ENCODE measurements around the gene TNFRSF17.
"Not testable (repeated sequence)": the region's sequence is repeated elsewhere in the genome, so short reads cannot be mapped to it uniquely, and the experiment has no call there.

Gene TNFRSF17

DNA sequence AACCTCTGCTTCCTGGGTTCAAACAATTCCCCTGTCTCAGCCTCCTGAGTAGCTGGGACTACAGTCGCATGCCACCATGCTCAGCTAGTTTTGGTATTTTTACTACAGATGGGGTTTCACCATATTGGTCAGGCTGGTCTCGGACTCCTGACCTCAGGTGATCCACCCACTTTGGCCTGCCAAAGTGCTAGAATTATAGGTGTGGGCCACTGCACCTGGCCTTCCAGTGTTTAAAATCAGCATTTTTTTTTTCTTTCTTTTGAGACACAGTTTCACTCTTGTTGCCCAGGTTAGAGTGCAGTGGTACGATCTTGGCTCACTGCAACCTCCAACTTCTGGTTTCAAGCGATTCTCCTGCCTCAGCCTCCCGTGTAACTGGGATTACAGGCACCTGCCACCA lies 5.3 kb downstream of the TNFRSF17 start:
- POLR2A ChIA-PET = not testable (repeated sequence)

DNA sequence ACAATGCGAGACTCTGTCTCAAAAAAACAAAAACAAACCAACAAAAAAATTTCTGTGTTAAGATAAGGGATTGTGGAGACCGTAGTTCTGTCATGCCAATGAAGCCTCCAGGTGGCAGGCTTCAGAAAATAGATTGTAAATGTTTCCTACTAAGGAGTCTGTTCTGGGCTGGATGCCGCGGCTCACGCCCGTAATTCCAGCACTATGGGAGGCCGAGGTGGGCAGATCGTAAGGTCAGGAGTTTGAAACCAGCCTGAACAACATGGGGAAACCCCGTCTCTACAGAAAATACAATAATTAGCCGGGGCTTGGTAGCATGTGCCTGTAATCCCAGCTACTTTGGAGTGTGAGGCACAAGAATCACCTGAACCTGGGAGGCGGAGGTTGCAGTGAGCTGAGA lies 7.1 kb downstream of the TNFRSF17 start:
- H3K9me3 ChIP-seq (ENCODE audit: control extremely low read depth in 1 of 5, control insufficient read depth in 4 of 5, insufficient read depth in 2 of 5, low read depth in 1 of 5, low read length in 4 of 5) = no peaks in the 10 kb centered on the region
- H3K27ac ChIP-seq (ENCODE audit: insufficient read depth in 1 of 2, low read depth in 1 of 2, low read length in 2 of 2, poor library complexity in 1 of 2, severe bottlenecking in 2 of 2) = no peak overlapping the region
- H3K4me3 ChIP-seq (ENCODE audit: control insufficient read depth in 1 of 7, extremely low read depth in 1 of 7, insufficient read depth in 4 of 7, low read depth in 2 of 7, low read length in 6 of 7) = no peak overlapping the region
- peak; percentile 33 to 59 (median 47) for DNase-seq
- peaks cover 0 to 12% (median 10%) of the 10 kb centered on the region in 4 experiments for H3K4me1 ChIP-seq (ENCODE audit: control extremely low read depth in 1 of 4, control insufficient read depth in 4 of 4, insufficient read depth in 4 of 4, low read length in 3 of 4)
- H3K27me3 ChIP-seq (replicated peaks in 2 of 5; ENCODE audit: control insufficient read depth in 4 of 5, insufficient read depth in 5 of 5, low read length in 4 of 5) = no peaks in the 10 kb centered on the region
- POLR2A ChIA-PET = no interaction called here
- CTCF ChIA-PET = interaction anchor here (0.7 to 2.5 kb wide), 4 partner anchors 90 to 1461 kb away, joined by 3 to 12 read pairs (median 5); no protein-coding TSS in a partner anchor
- WGBS (ENCODE audit: insufficient coverage) = 92% methylated on average over 9 of the region's 11 CpGs
- peaks cover 0 to 7% (median 6%) of the 10 kb centered on the region in 4 experiments for H3K36me3 ChIP-seq (ENCODE audit: control insufficient read depth in 4 of 4, insufficient read depth in 4 of 4, low read length in 3 of 4)

More for the DNA sequence above, 5.3 kb downstream of the TNFRSF17 start:
- not testable (repeated sequence) for H3K4me3 ChIP-seq (ENCODE audit: control insufficient read depth in 1 of 7, extremely low read depth in 1 of 7, insufficient read depth in 4 of 7, low read depth in 2 of 7, low read length in 6 of 7); H3K27ac ChIP-seq (ENCODE audit: insufficient read depth in 1 of 2, low read depth in 1 of 2, low read length in 2 of 2, poor library complexity in 1 of 2, severe bottlenecking in 2 of 2); H3K27me3 ChIP-seq (replicated peaks in 2 of 5; ENCODE audit: control insufficient read depth in 4 of 5, insufficient read depth in 5 of 5, low read length in 4 of 5); H3K36me3 ChIP-seq (ENCODE audit: control insufficient read depth in 4 of 4, insufficient read depth in 4 of 4, low read length in 3 of 4); DNase-seq; H3K9me3 ChIP-seq (ENCODE audit: control extremely low read depth in 1 of 5, control insufficient read depth in 4 of 5, insufficient read depth in 2 of 5, low read depth in 1 of 5, low read length in 4 of 5); H3K4me1 ChIP-seq (ENCODE audit: control extremely low read depth in 1 of 4, control insufficient read depth in 4 of 4, insufficient read depth in 4 of 4, low read length in 3 of 4)
- WGBS (ENCODE audit: insufficient coverage) = 100% methylated on average over 4 of the region's 5 CpGs
- CTCF ChIA-PET = interaction anchor here (1.1 to 3.2 kb wide), 4 partner anchors 9 to 97 kb away, joined by 3 to 18 read pairs (median 4); no protein-coding TSS in a partner anchor

DNA sequence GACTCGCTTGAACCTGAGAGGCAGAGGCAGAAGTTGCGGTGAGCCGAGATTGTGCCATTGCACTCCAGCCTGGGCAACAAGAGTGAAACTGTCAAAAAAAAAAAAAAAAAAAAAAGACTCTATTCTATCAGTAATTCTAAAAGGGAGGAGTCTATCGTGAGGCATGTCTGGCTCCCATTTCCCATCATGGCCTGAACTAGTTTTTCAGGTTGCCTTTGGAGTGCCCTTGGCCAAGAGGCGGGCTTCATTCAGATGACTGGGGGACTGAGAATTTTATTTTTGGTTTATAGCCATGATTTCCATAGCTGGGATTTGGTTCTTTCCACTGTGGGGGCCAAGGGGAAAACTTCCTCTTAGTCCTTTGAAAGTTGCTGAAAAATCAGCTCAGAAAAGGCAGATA lies 8.1 kb downstream of the TNFRSF17 start:
- Histone ChIP-seq H3K9me3 (ENCODE audit: control extremely low read depth in 1 of 5, control insufficient read depth in 4 of 5, insufficient read depth in 2 of 5, low read depth in 1 of 5, low read length in 4 of 5) (no peaks in the 10 kb centered on the region), H3K36me3 (ENCODE audit: control insufficient read depth in 4 of 4, insufficient read depth in 4 of 4, low read length in 3 of 4) (peaks cover 0 to 7% (median 6%) of the 10 kb centered on the region in 4 experiments), H3K4me1 (ENCODE audit: control extremely low read depth in 1 of 4, control insufficient read depth in 4 of 4, insufficient read depth in 4 of 4, low read length in 3 of 4) (peaks cover 0 to 20% (median 17%) of the 10 kb centered on the region in 4 experiments), H3K4me3 (ENCODE audit: control insufficient read depth in 1 of 7, extremely low read depth in 1 of 7, insufficient read depth in 4 of 7, low read depth in 2 of 7, low read length in 6 of 7) (no peak overlapping the region), H3K27me3 (replicated peaks in 2 of 5; ENCODE audit: control insufficient read depth in 4 of 5, insufficient read depth in 5 of 5, low read length in 4 of 5) (no peaks in the 10 kb centered on the region), H3K27ac (ENCODE audit: insufficient read depth in 1 of 2, low read depth in 1 of 2, low read length in 2 of 2, poor library complexity in 1 of 2, severe bottlenecking in 2 of 2) (no peak overlapping the region)
- DNase-seq = no peak
- WGBS (ENCODE audit: insufficient coverage) = 89% methylated on average over 3 of the region's 5 CpGs
- ChIA-PET POLR2A (no interaction called here), CTCF (interaction anchor here (0.8 to 2.5 kb wide), 5 partner anchors 8 to 95 kb away, joined by 4 to 12 read pairs (median 5); partner anchors contain the start of gene TNFRSF17)

DNA sequence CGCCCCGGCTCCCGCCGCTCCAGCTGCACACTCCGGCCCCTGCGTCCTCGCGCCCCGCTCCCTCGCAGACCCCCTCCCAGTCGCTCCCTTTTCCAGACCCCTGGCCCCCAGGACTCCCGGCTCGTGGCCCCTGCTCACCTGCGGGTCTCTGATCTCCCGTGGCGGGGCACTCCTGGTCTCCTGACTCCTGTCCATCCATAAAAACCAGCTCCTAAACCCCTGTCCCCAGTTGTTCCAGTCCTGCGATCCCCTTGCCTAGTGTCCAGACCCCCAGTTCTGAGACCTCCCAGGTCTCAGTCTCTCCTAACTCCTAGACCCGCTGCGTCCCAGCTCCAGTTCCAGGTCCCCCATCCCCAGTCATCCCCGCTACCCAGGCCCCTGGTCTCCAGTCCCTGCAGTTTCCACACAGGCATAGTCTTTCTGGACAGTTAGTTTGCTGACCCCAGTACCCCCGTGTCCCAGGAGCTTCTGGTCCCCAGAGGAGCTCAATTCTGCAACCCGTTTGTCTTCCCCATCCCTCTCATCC lies 11.9 kb downstream of the TNFRSF17 start:
- H3K4me1 ChIP-seq (ENCODE audit: control extremely low read depth in 1 of 4, control insufficient read depth in 4 of 4, insufficient read depth in 4 of 4, low read length in 3 of 4) = peaks cover 0 to 22% (median 20%) of the 10 kb centered on the region in 4 experiments
- peak overlapping the region in 1 of 2 experiments; percentile 84 for H3K27ac ChIP-seq (ENCODE audit: insufficient read depth in 1 of 2, low read depth in 1 of 2, low read length in 2 of 2, poor library complexity in 1 of 2, severe bottlenecking in 2 of 2)
- DNase-seq = no peak
- peak overlapping the region; percentile 80 to 98 (median 90) for H3K4me3 ChIP-seq (ENCODE audit: control insufficient read depth in 1 of 7, extremely low read depth in 1 of 7, insufficient read depth in 4 of 7, low read depth in 2 of 7, low read length in 6 of 7)
- peaks cover 0 to 7% (median 6%) of the 10 kb centered on the region in 4 experiments for H3K36me3 ChIP-seq (ENCODE audit: control insufficient read depth in 4 of 4, insufficient read depth in 4 of 4, low read length in 3 of 4)
- 0% methylated on average over 22 of the region's 22 CpGs for WGBS (ENCODE audit: insufficient coverage)
- no peaks in the 10 kb centered on the region for H3K27me3 ChIP-seq (replicated peaks in 2 of 5; ENCODE audit: control insufficient read depth in 4 of 5, insufficient read depth in 5 of 5, low read length in 4 of 5)
- H3K9me3 ChIP-seq (ENCODE audit: control extremely low read depth in 1 of 5, control insufficient read depth in 4 of 5, insufficient read depth in 2 of 5, low read depth in 1 of 5, low read length in 4 of 5) = no peaks in the 10 kb centered on the region
- ChIA-PET POLR2A (interaction anchor here (0.6 to 1.6 kb wide), 2 partner anchors 18 to 135 kb away, joined by 3 to 4 read pairs; no protein-coding TSS in a partner anchor), CTCF (interaction anchor here (0.8 to 1.7 kb wide), 5 partner anchors 15 to 79 kb away, joined by 3 to 6 read pairs (median 5); no protein-coding TSS in a partner anchor)

DNA sequence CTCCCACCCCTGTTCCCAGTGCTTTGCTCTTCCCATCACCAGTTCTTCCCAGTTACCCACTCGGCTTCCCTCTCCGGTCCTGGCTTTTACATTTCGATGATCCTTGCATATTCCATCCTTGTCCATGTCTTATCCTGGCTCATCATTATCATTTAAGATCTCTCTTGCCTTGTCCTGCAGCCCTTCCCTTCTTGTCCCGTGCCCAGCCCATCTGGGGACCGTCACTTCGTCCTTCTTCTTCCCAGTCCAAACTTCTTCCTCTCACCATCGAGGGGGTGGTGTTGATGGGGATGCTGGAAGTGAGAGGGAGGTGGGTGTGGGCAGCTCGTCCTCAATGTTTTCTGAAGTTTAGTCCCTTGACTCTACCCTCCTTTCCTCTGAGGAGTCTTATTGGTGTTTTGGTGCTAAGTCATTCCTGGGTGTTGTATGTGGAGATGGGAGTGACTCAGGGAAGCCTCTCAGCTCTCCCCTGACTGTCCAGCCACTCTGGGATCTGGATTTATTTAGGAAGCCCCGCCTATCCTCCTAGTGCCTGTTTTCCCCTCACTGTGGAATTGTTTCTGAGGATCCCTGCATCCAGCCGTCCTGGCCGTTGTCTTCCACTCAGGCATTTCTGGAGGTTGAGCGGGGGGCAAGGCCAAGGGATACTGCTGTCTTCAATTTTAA lies 12.5 kb downstream of the TNFRSF17 start:
- ChIA-PET POLR2A (interaction anchor here (1.6 kb wide), 1 partner anchor 17 kb away, joined by 4 read pairs; no protein-coding TSS in a partner anchor), CTCF (interaction anchor here (0.8 to 1.7 kb wide), 4 partner anchors 15 to 46 kb away, joined by 4 to 6 read pairs (median 5); no protein-coding TSS in a partner anchor)
- Histone ChIP-seq H3K4me1 (ENCODE audit: control extremely low read depth in 1 of 4, control insufficient read depth in 4 of 4, insufficient read depth in 4 of 4, low read length in 3 of 4) (peaks cover 0 to 22% (median 20%) of the 10 kb centered on the region in 4 experiments), H3K36me3 (ENCODE audit: control insufficient read depth in 4 of 4, insufficient read depth in 4 of 4, low read length in 3 of 4) (peaks cover 0 to 7% (median 4%) of the 10 kb centered on the region in 4 experiments), H3K9me3 (ENCODE audit: control extremely low read depth in 1 of 5, control insufficient read depth in 4 of 5, insufficient read depth in 2 of 5, low read depth in 1 of 5, low read length in 4 of 5) (no peaks in the 10 kb centered on the region), H3K4me3 (ENCODE audit: control insufficient read depth in 1 of 7, extremely low read depth in 1 of 7, insufficient read depth in 4 of 7, low read depth in 2 of 7, low read length in 6 of 7) (peak overlapping the region; percentile 80 to 98 (median 90)), H3K27ac (ENCODE audit: insufficient read depth in 1 of 2, low read depth in 1 of 2, low read length in 2 of 2, poor library complexity in 1 of 2, severe bottlenecking in 2 of 2) (peak overlapping the region in 1 of 2 experiments; percentile 84), H3K27me3 (replicated peaks in 2 of 5; ENCODE audit: control insufficient read depth in 4 of 5, insufficient read depth in 5 of 5, low read length in 4 of 5) (no peaks in the 10 kb centered on the region)
- WGBS (ENCODE audit: insufficient coverage) = 70% methylated on average over 7 of the region's 12 CpGs
- no peak for DNase-seq

DNA sequence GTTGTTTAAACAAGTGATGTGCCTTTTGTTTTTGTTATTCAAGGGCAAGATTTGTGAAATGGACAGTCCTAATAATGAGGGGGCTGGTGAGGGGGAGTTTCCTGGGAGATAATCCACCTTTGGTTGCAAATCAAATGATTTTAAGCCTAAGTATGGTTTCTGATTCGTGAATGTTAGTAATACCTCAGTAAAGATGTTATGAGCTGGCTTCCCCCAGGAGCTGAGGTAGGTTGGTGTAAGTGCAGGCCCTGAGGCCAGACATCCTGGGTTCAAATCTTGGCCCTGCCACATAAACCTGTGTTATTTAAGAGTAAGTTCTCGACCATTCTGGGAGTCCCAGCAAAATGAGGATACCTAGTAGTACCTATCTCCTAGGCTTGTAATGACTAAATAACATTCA lies 13.1 kb downstream of the TNFRSF17 start:
- H3K9me3 ChIP-seq (ENCODE audit: control extremely low read depth in 1 of 5, control insufficient read depth in 4 of 5, insufficient read depth in 2 of 5, low read depth in 1 of 5, low read length in 4 of 5) = no peaks in the 10 kb centered on the region
- H3K27me3 ChIP-seq (replicated peaks in 2 of 5; ENCODE audit: control insufficient read depth in 4 of 5, insufficient read depth in 5 of 5, low read length in 4 of 5) = no peaks in the 10 kb centered on the region
- DNase-seq = no peak
- 100% methylated on average over 1 of the region's 2 CpGs for WGBS (ENCODE audit: insufficient coverage)
- H3K27ac ChIP-seq (ENCODE audit: insufficient read depth in 1 of 2, low read depth in 1 of 2, low read length in 2 of 2, poor library complexity in 1 of 2, severe bottlenecking in 2 of 2) = no peak overlapping the region
- peak overlapping the region in 1 of 7 experiments; percentile 90 for H3K4me3 ChIP-seq (ENCODE audit: control insufficient read depth in 1 of 7, extremely low read depth in 1 of 7, insufficient read depth in 4 of 7, low read depth in 2 of 7, low read length in 6 of 7)
- peaks cover 0 to 22% (median 20%) of the 10 kb centered on the region in 4 experiments for H3K4me1 ChIP-seq (ENCODE audit: control extremely low read depth in 1 of 4, control insufficient read depth in 4 of 4, insufficient read depth in 4 of 4, low read length in 3 of 4)
- peaks cover 0 to 7% (median 4%) of the 10 kb centered on the region in 4 experiments for H3K36me3 ChIP-seq (ENCODE audit: control insufficient read depth in 4 of 4, insufficient read depth in 4 of 4, low read length in 3 of 4)
- ChIA-PET CTCF (interaction anchor here (0.9 to 1.7 kb wide), 3 partner anchors 10 to 45 kb away, joined by 3 to 5 read pairs (median 4); no protein-coding TSS in a partner anchor), POLR2A (interaction anchor here (1.6 kb wide), 1 partner anchor 17 kb away, joined by 4 read pairs; no protein-coding TSS in a partner anchor)

All from common myeloid progenitor, CD34-positive (primary cell).